Vagina (tissue), 2 donors: ENCODE measurements around the gene ZBTB16. TPM values are rescaled to one million over a fixed set of nuclear protein-coding genes. Genes with fewer than 3 reads are reported as not detected.

Experiments
- DNase-seq, 2 donors: peaks; one replicate each; pipeline ENCODE4 v3.0.0-alpha.2; 2017; ENCODE audit errors: extremely low spot score in 2 of 2
- H3K27ac ChIP-seq: fragments of 200-600 bp; sonication (generic); one replicate; pipeline ENCODE4 v1.5.1; 2019
- H3K27me3 ChIP-seq: fragments of 200-600 bp; sonication (generic); one replicate; pipeline ENCODE4 v1.5.1; 2019
- H3K36me3 ChIP-seq, 2 donors: fragments of 200-600 bp; sonication (generic); one replicate each; pipeline ENCODE4 v1.5.1; 2017 to 2019
- H3K4me1 ChIP-seq: fragments of 200-600 bp; sonication (generic); one replicate; pipeline ENCODE4 v1.5.1; 2019
- H3K4me3 ChIP-seq, 2 donors: fragments of 200-600 bp; sonication (generic); 1 replicate in 1 of 2; 2 replicates in 1 of 2; pipeline ENCODE4 v1.5.1; 2016 to 2019
- H3K9me3 ChIP-seq: fragments of 200-600 bp; sonication (generic); one replicate; pipeline ENCODE4 v1.5.1; 2019
- POLR2A ChIP-seq, 2 donors: fragments of 450-650 bp; IDR thresholded peaks; one replicate each; pipeline ENCODE4 v1.6.1; 2017; ENCODE audit warnings: antibody characterized with exemption in 2 of 2, mild to moderate bottlenecking in 2 of 2, moderate library complexity in 2 of 2
- POLR2AphosphoS5 ChIP-seq, 2 donors: sonication (generic); formaldehyde crosslinking; IDR thresholded peaks; one replicate each; pipeline ENCODE4 v1.9.0; 2017; ENCODE audit warnings: antibody characterized with exemption in 2 of 2, mild to moderate bottlenecking in 2 of 2, low read depth in 1 of 2; ENCODE audit not compliant: insufficient read depth in 1 of 2
- intact Hi-C: fragments of 100-400 bp; cut with DNase I; formaldehyde crosslinking; loops from one replicate; pipeline ENCODE4 v1.15.1; 2023
- total RNA-seq: library from RNA; depleted of rRNA; stranded (reverse); fragments of >200 nt; gene quantifications from one replicate; pipeline ENCODE4 v1.2.3, GENCODE V29; 2016
- TF ChIP-seq, protein P1 (sequence below), 3 experiments: fragments of 450-650 bp in 2 of 3; fragments of 200-600 bp in 1 of 3; sonication (generic) in 1 of 3; IDR thresholded peaks; one replicate each; pipeline ENCODE4 v1.5.1; 2017 to 2019; ENCODE audit warnings: antibody characterized with exemption in 3 of 3, mild to moderate bottlenecking in 2 of 3, moderate library complexity in 2 of 3

The ZBTB16 gene
- total RNA-seq, 1 donor from 2014 or later, result 243 TPM

GRCh38 chr11:114141863-114142580, 82.5 kb downstream of the ZBTB16 start:
- H3K9me3 ChIP-seq, result no peaks in the 10 kb centered on the region
- TF ChIP-seq POLR2A (IDR thresholded peaks at IDR 0.05), result no peak
- no peak for TF ChIP-seq POLR2AphosphoS5 (IDR thresholded peaks at IDR 0.05; ENCODE audit: insufficient read depth in 1 of 2, low read depth in 1 of 2)
- TF ChIP-seq, protein P1, sequence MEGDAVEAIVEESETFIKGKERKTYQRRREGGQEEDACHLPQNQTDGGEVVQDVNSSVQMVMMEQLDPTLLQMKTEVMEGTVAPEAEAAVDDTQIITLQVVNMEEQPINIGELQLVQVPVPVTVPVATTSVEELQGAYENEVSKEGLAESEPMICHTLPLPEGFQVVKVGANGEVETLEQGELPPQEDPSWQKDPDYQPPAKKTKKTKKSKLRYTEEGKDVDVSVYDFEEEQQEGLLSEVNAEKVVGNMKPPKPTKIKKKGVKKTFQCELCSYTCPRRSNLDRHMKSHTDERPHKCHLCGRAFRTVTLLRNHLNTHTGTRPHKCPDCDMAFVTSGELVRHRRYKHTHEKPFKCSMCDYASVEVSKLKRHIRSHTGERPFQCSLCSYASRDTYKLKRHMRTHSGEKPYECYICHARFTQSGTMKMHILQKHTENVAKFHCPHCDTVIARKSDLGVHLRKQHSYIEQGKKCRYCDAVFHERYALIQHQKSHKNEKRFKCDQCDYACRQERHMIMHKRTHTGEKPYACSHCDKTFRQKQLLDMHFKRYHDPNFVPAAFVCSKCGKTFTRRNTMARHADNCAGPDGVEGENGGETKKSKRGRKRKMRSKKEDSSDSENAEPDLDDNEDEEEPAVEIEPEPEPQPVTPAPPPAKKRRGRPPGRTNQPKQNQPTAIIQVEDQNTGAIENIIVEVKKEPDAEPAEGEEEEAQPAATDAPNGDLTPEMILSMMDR (IDR thresholded peaks at IDR 0.05), result no peak
- H3K4me3 ChIP-seq, result no peak overlapping the region
- H3K27me3 ChIP-seq, result no peaks in the 10 kb centered on the region
- DNase-seq, result no peak
- no peaks in the 10 kb centered on the region for H3K36me3 ChIP-seq
- H3K4me1 ChIP-seq, result peaks cover 95% of the 10 kb centered on the region
- peak overlapping the region; percentile 95 for H3K27ac ChIP-seq
- intact Hi-C loops, result no loop called here

GRCh38 chr11:114142707-114143106, 83.2 kb downstream of the ZBTB16 start:
- DNase-seq, result no peak
- H3K27me3 ChIP-seq, result no peaks in the 10 kb centered on the region
- H3K27ac ChIP-seq, result peak overlapping the region; percentile 95
- no peak overlapping the region for H3K4me3 ChIP-seq
- TF ChIP-seq, protein P1 (IDR thresholded peaks at IDR 0.05), result no peak
- TF ChIP-seq POLR2A (IDR thresholded peaks at IDR 0.05), result no peak
- H3K36me3 ChIP-seq, result no peaks in the 10 kb centered on the region
- peaks cover 95% of the 10 kb centered on the region for H3K4me1 ChIP-seq
- intact Hi-C loops, result no loop called here
- H3K9me3 ChIP-seq, result no peaks in the 10 kb centered on the region

- H3K27ac ChIP-seq, result peak overlapping the region; percentile 95
- no peaks in the 10 kb centered on the region for H3K36me3 ChIP-seq
- H3K9me3 ChIP-seq, result no peaks in the 10 kb centered on the region
- no peak overlapping the region for H3K4me3 ChIP-seq
- TF ChIP-seq POLR2AphosphoS5 (IDR thresholded peaks at IDR 0.05; ENCODE audit: insufficient read depth in 1 of 2, low read depth in 1 of 2), result no peak
- TF ChIP-seq, protein P1 (IDR thresholded peaks at IDR 0.05), result no peak
- TF ChIP-seq POLR2A (IDR thresholded peaks at IDR 0.05), result no peak
- intact Hi-C loops, result no loop called here
- no peaks in the 10 kb centered on the region for H3K27me3 ChIP-seq
- peaks cover 95% of the 10 kb centered on the region for H3K4me1 ChIP-seq
- no peak for DNase-seq
These were observed 85.8 kb downstream of the ZBTB16 start for GRCh38 chr11:114145166-114145775.

DNA sequence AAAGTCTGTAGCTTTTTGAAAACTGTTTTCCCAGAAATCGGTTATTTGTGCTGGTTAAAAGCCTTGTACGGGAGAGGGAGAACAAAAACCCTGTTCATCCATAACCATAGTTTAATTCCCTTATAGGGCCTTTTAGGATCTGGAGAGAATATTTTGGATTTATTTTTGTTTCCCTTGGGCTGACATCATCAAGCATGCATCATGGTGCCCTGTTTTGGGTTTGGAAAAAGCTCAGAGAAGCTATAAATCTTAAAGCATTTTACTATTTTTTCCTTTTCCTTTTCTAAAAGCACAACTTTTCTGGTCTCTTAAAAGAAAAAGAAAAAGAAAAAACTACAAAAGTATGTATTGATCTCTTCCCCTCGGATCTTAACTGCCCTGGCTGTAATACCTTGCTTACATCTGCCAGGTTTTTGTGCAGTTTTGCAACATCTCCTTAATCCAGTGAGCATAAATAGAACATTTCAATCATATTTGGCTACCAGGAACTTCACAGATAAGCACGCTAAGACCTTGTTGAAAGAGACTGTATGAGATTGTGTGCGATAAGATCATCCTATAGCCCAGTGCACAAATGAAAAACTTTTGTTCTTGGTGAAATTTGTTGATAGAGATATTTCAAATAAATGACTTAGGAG, 88.0 kb downstream of the ZBTB16 start:
- H3K27me3 ChIP-seq, result no peaks in the 10 kb centered on the region
- no peaks in the 10 kb centered on the region for H3K36me3 ChIP-seq
- TF ChIP-seq POLR2AphosphoS5 (IDR thresholded peaks at IDR 0.05; ENCODE audit: insufficient read depth in 1 of 2, low read depth in 1 of 2) (peak in 1 of 2 donors; percentile 60), POLR2A (IDR thresholded peaks at IDR 0.05) (no peak)
- TF ChIP-seq, protein P1 (IDR thresholded peaks at IDR 0.05), result no peak
- intact Hi-C loops, result no loop called here
- no peaks in the 10 kb centered on the region for H3K9me3 ChIP-seq
- H3K4me1 ChIP-seq, result peaks cover 95% of the 10 kb centered on the region
- no peak for DNase-seq
- H3K27ac ChIP-seq, result peak overlapping the region; percentile 95
- H3K4me3 ChIP-seq, result no peak overlapping the region

DNA sequence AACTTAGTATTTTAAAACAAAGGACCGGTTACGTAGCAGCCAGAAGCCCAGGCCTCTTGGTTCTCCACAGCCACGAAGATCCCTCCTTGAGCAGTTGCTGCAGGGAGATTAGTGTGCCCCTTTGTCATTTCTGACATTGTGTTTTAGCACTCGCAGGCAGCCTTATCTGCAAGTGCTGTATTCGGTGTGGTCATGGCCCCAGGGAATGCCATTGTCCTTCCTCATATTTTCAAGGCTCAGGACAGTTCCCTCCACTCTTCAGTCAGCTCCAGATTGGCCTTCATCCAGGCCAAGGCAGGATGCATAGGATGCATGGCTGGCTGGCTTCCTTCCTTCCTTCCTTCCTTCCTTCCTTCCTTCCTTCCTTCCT, 88.5 kb downstream of the ZBTB16 start:
- Histone ChIP-seq H3K4me3 (no peak overlapping the region), H3K36me3 (no peaks in the 10 kb centered on the region), H3K4me1 (peaks cover 95% of the 10 kb centered on the region), H3K9me3 (no peaks in the 10 kb centered on the region), H3K27me3 (no peaks in the 10 kb centered on the region), H3K27ac (peak overlapping the region; percentile 95)
- intact Hi-C loops, result no loop called here
- TF ChIP-seq, protein P1 (IDR thresholded peaks at IDR 0.05), result no peak
- no peak for TF ChIP-seq POLR2AphosphoS5 (IDR thresholded peaks at IDR 0.05; ENCODE audit: insufficient read depth in 1 of 2, low read depth in 1 of 2)
- TF ChIP-seq POLR2A (IDR thresholded peaks at IDR 0.05), result no peak
- no peak for DNase-seq
